Measurements from ENCODE around the gene AMPD2. TPM values are rescaled to one million over a fixed set of nuclear protein-coding genes. Genes with fewer than 3 reads are reported as not detected.
"Not testable (repeated sequence)": the region's sequence is repeated elsewhere in the genome, so short reads cannot be mapped to it uniquely, and the experiment has no call there.

Gene AMPD2
- total RNA-seq, 1 experiment from 2014 or later, result 69.9 TPM

- Histone ChIP-seq H3K27ac (ENCODE audit: low read depth, low read length) (no peak overlapping the region), H4K20me1 (ENCODE audit: insufficient read depth) (no peaks in the 10 kb centered on the region), H3K4me1 (ENCODE audit: control insufficient read depth in 1 of 2, insufficient read depth in 2 of 2, low read length in 2 of 2) (no peaks in the 10 kb centered on the region), H3K9me2 (ENCODE audit: insufficient read depth) (no peaks in the 10 kb centered on the region), H3K9ac (ENCODE audit: low read length) (no peak overlapping the region), H2AFZ (ENCODE audit: low read depth, low read length, poor library complexity, severe bottlenecking) (no peak overlapping the region), H3K9me3 (ENCODE audit: control insufficient read depth in 1 of 2, insufficient read depth in 1 of 2, low read depth in 1 of 2, low read length in 2 of 2) (no peaks in the 10 kb centered on the region), H3K79me2 (ENCODE audit: insufficient read depth, low read length) (no peaks in the 10 kb centered on the region), H3K27me3 (ENCODE audit: insufficient read depth, low read length) (no peaks in the 10 kb centered on the region), H3K4me2 (ENCODE audit: low read length) (no peak overlapping the region), H3K36me3 (ENCODE audit: control insufficient read depth in 1 of 2, insufficient read depth in 2 of 2, low read length in 2 of 2) (no peaks in the 10 kb centered on the region), H3K4me3 (replicated peaks in 1 of 2; ENCODE audit: low read depth in 1 of 2, low read length in 2 of 2) (no peak overlapping the region)
- RAD21 ChIA-PET (ENCODE audit: low non-redundant PET in 1 of 2, low total read pairs in 2 of 2, uncharacterized antibody in 2 of 2, unreplicated experiment in 2 of 2), result no interaction called here
- no TSS peak for BruUV-seq (replicated peaks)
- POLR2A ChIA-PET, result no interaction called here
- TF ChIP-seq EGR1 (IDR thresholded peaks at IDR 0.05; ENCODE audit: low read depth), result no peak
- no peak for TF ChIP-seq CEBPB (IDR thresholded peaks at IDR 0.05; ENCODE audit: low read depth)
- no peak for DNase-seq (ENCODE audit: low read depth, low spot score)
- intact Hi-C loops (cut with micrococcal nuclease), result loop anchor here (5.0 kb wide), 1 partner anchor 36 kb away; no protein-coding TSS in a partner anchor
- CTCF ChIA-PET, result no interaction called here
- ATAC-seq, result no peak
Measured at GRCh38 chr1:109671067-109671466, 51.4 kb downstream of the AMPD2 start.

- BruUV-seq (replicated peaks); H3K79me2 ChIP-seq (ENCODE audit: insufficient read depth, low read length): not testable (repeated sequence)
Measured at GRCh38 chr1:109673861-109674260, 54.2 kb downstream of the AMPD2 start.

GRCh38 chr1:109676683-109677381 lies 57.2 kb downstream of the AMPD2 start:
- H2AFZ ChIP-seq (ENCODE audit: low read depth, low read length, poor library complexity, severe bottlenecking); POLR2A ChIA-PET; H3K4me1 ChIP-seq (ENCODE audit: control insufficient read depth in 1 of 2, insufficient read depth in 2 of 2, low read length in 2 of 2); H3K27me3 ChIP-seq (ENCODE audit: insufficient read depth, low read length); BruUV-seq (replicated peaks); H3K27ac ChIP-seq (ENCODE audit: low read depth, low read length); H3K4me2 ChIP-seq (ENCODE audit: low read length); H4K20me1 ChIP-seq (ENCODE audit: insufficient read depth); H3K9ac ChIP-seq (ENCODE audit: low read length); H3K9me2 ChIP-seq (ENCODE audit: insufficient read depth); H3K36me3 ChIP-seq (ENCODE audit: control insufficient read depth in 1 of 2, insufficient read depth in 2 of 2, low read length in 2 of 2); H3K79me2 ChIP-seq (ENCODE audit: insufficient read depth, low read length); H3K9me3 ChIP-seq (ENCODE audit: control insufficient read depth in 1 of 2, insufficient read depth in 1 of 2, low read depth in 1 of 2, low read length in 2 of 2); ATAC-seq; DNase-seq (ENCODE audit: low read depth, low spot score); RAD21 ChIA-PET (ENCODE audit: low non-redundant PET in 1 of 2, low total read pairs in 2 of 2, uncharacterized antibody in 2 of 2, unreplicated experiment in 2 of 2); intact Hi-C loops (cut with micrococcal nuclease); H3K4me3 ChIP-seq (replicated peaks in 1 of 2; ENCODE audit: low read depth in 1 of 2, low read length in 2 of 2); CTCF ChIA-PET: not testable (repeated sequence)

More at GRCh38 chr1:109673861-109674260, 54.2 kb downstream of the AMPD2 start:
- POLR2A ChIA-PET; H3K36me3 ChIP-seq (ENCODE audit: control insufficient read depth in 1 of 2, insufficient read depth in 2 of 2, low read length in 2 of 2); CTCF ChIA-PET; H3K9me3 ChIP-seq (ENCODE audit: control insufficient read depth in 1 of 2, insufficient read depth in 1 of 2, low read depth in 1 of 2, low read length in 2 of 2); H3K27ac ChIP-seq (ENCODE audit: low read depth, low read length); H4K20me1 ChIP-seq (ENCODE audit: insufficient read depth); H3K9me2 ChIP-seq (ENCODE audit: insufficient read depth); DNase-seq (ENCODE audit: low read depth, low spot score); H3K4me1 ChIP-seq (ENCODE audit: control insufficient read depth in 1 of 2, insufficient read depth in 2 of 2, low read length in 2 of 2); ATAC-seq; H3K4me2 ChIP-seq (ENCODE audit: low read length); RAD21 ChIA-PET (ENCODE audit: low non-redundant PET in 1 of 2, low total read pairs in 2 of 2, uncharacterized antibody in 2 of 2, unreplicated experiment in 2 of 2); H3K27me3 ChIP-seq (ENCODE audit: insufficient read depth, low read length); H2AFZ ChIP-seq (ENCODE audit: low read depth, low read length, poor library complexity, severe bottlenecking); H3K9ac ChIP-seq (ENCODE audit: low read length); H3K4me3 ChIP-seq (replicated peaks in 1 of 2; ENCODE audit: low read depth in 1 of 2, low read length in 2 of 2): not testable (repeated sequence)
- intact Hi-C loops (cut with micrococcal nuclease), result loop anchor here (5.0 kb wide), 1 partner anchor 33 kb away; no protein-coding TSS in a partner anchor
